ENCODE results near the gene PAFAH1B1.
A peak's percentile ranks its signal among the peaks of the same experiment; 100 is the strongest.

The PAFAH1B1 gene

GRCh38 chr17:2593821-2594721 is 617 bp downstream of the PAFAH1B1 start:
- in situ Hi-C loops (cut with MboI; ENCODE audit: low pct_unique_long_range_greater_than_20kb, low sequenced_read_pairs, unreplicated experiment): no loop called here
- DNase-seq (ENCODE audit: low spot score): peak; percentile 83
- no peak for TF ChIP-seq CTCF (IDR thresholded peaks at IDR 0.05; ENCODE audit: extremely low read depth, insufficient read depth, missing control alignments)

GRCh38 chr17:2594722-2595599 is 1.5 kb downstream of the PAFAH1B1 start:
- in situ Hi-C loops (cut with MboI; ENCODE audit: low pct_unique_long_range_greater_than_20kb, low sequenced_read_pairs, unreplicated experiment): no loop called here
- no peak for TF ChIP-seq CTCF (IDR thresholded peaks at IDR 0.05; ENCODE audit: extremely low read depth, insufficient read depth, missing control alignments)
- DNase-seq (ENCODE audit: low spot score): no peak

- no peak for DNase-seq (ENCODE audit: low spot score)
- in situ Hi-C loops (cut with MboI; ENCODE audit: low pct_unique_long_range_greater_than_20kb, low sequenced_read_pairs, unreplicated experiment): no loop called here
- no peak for TF ChIP-seq CTCF (IDR thresholded peaks at IDR 0.05; ENCODE audit: extremely low read depth, insufficient read depth, missing control alignments)
Observed at GRCh38 chr17:2595716-2596115, 2.3 kb downstream of the PAFAH1B1 start.

GRCh38 chr17:2598166-2598565 is 4.7 kb downstream of the PAFAH1B1 start:
- in situ Hi-C loops (cut with MboI; ENCODE audit: low pct_unique_long_range_greater_than_20kb, low sequenced_read_pairs, unreplicated experiment): no loop called here

GRCh38 chr17:2602597-2603017 is 9.2 kb downstream of the PAFAH1B1 start:
- DNase-seq (ENCODE audit: low spot score): no peak
- TF ChIP-seq CTCF (IDR thresholded peaks at IDR 0.05; ENCODE audit: extremely low read depth, insufficient read depth, missing control alignments): no peak
- in situ Hi-C loops (cut with MboI; ENCODE audit: low pct_unique_long_range_greater_than_20kb, low sequenced_read_pairs, unreplicated experiment): no loop called here

More at GRCh38 chr17:2598166-2598565, 4.7 kb downstream of the PAFAH1B1 start:
- TF ChIP-seq CTCF (IDR thresholded peaks at IDR 0.05; ENCODE audit: extremely low read depth, insufficient read depth, missing control alignments): no peak
- DNase-seq (ENCODE audit: low spot score): no peak

GRCh38 chr17:2608350-2608913 is 15.0 kb downstream of the PAFAH1B1 start:
- in situ Hi-C loops (cut with MboI; ENCODE audit: low pct_unique_long_range_greater_than_20kb, low sequenced_read_pairs, unreplicated experiment): no loop called here
- TF ChIP-seq CTCF (IDR thresholded peaks at IDR 0.05; ENCODE audit: extremely low read depth, insufficient read depth, missing control alignments): no peak
- no peak for DNase-seq (ENCODE audit: low spot score)

All from GM13977 (cell line).